Calu3 (cell line): ENCODE measurements around the gene CALN1. TPM values are rescaled to one million over a fixed set of nuclear protein-coding genes. Genes with fewer than 3 reads are reported as not detected.

Experiments used
- BruUV-seq: library from RNA; stranded (reverse); fragments of 400-500 nt; replicated peaks from 2 replicates; lab custom pipeline; 2021; lab: Mats Ljungman, UMichigan
- CTCF ChIA-PET: fragments of 300-600 bp; sonication (Branson Sonifier 250); formaldehyde crosslinking; loops from one replicate; lab custom pipeline; 2022; ENCODE audit warnings: antibody characterized with exemption; lab: Charles Lee
- DNase-seq: peaks from one replicate; pipeline ENCODE4 v3.0.0; 2022
- H3K27ac Mint-ChIP-seq: one replicate; pipeline ENCODE4 v1.8.0; 2022; ENCODE audit warnings: mixed read lengths; ENCODE audit not compliant: unreplicated experiment
- H3K27me3 Mint-ChIP-seq: one replicate; pipeline ENCODE4 v1.8.0; 2022; ENCODE audit warnings: mixed read lengths; ENCODE audit not compliant: unreplicated experiment
- H3K36me3 Mint-ChIP-seq: one replicate; pipeline ENCODE4 v1.8.0; 2022; ENCODE audit warnings: mild to moderate bottlenecking, moderate library complexity, mixed read lengths; ENCODE audit not compliant: insufficient read depth, unreplicated experiment
- H3K4me1 Mint-ChIP-seq: one replicate; pipeline ENCODE4 v1.8.0; 2022; ENCODE audit warnings: mild to moderate bottlenecking, low read depth, mixed read lengths; ENCODE audit not compliant: unreplicated experiment
- H3K4me3 Mint-ChIP-seq: one replicate; pipeline ENCODE4 v1.8.0; 2022; ENCODE audit warnings: mild to moderate bottlenecking, low read depth, moderate library complexity, mixed read lengths; ENCODE audit not compliant: unreplicated experiment
- H3K9me3 Mint-ChIP-seq: one replicate; pipeline ENCODE4 v1.8.0; 2022; ENCODE audit warnings: low read depth, mixed read lengths; ENCODE audit not compliant: unreplicated experiment
- intact Hi-C: fragments of 100-400 bp; cut with micrococcal nuclease; formaldehyde crosslinking; loops from one replicate; pipeline ENCODE4 v1.10.0; 2022; ENCODE audit not compliant: unreplicated experiment
- total RNA-seq: library from RNA; stranded (reverse); gene quantifications from 2 replicates; pipeline ENCODE4 v1.2.3, GENCODE V29; 2022
- TF ChIP-seq, protein P1 (sequence below): fragments of 200-600 bp; IDR thresholded peaks from one replicate; pipeline ENCODE4 v1.8.0; 2022; ENCODE audit warnings: antibody characterized with exemption; ENCODE audit not compliant: unreplicated experiment

CALN1 gene
- total RNA-seq, 1 experiment from 2014 or later = not detected

DNA sequence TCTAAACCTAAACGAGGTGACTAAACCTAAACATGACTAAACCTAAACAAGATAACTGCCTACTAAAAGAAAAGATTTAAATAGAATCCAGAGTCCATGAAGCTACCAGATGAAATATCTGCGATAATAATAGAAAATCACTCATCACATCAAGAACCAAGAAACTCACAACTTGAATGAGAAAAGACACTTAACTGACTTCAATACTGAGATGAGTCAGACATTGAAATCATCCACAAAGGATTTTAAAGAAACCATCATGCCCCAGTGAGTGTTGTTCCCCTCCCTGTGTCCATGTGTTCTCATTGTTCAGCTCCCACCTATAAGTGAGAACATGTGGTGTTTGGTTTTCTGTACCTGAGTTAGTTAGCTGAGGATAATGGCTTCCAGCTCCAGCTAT lies 416.0 kb downstream of the CALN1 start:
- TF ChIP-seq, protein P1, sequence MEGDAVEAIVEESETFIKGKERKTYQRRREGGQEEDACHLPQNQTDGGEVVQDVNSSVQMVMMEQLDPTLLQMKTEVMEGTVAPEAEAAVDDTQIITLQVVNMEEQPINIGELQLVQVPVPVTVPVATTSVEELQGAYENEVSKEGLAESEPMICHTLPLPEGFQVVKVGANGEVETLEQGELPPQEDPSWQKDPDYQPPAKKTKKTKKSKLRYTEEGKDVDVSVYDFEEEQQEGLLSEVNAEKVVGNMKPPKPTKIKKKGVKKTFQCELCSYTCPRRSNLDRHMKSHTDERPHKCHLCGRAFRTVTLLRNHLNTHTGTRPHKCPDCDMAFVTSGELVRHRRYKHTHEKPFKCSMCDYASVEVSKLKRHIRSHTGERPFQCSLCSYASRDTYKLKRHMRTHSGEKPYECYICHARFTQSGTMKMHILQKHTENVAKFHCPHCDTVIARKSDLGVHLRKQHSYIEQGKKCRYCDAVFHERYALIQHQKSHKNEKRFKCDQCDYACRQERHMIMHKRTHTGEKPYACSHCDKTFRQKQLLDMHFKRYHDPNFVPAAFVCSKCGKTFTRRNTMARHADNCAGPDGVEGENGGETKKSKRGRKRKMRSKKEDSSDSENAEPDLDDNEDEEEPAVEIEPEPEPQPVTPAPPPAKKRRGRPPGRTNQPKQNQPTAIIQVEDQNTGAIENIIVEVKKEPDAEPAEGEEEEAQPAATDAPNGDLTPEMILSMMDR = no peak
- H3K27me3 Mint-ChIP-seq = no peaks in the 10 kb centered on the region
- H3K9me3 Mint-ChIP-seq = peaks cover 7% of the 10 kb centered on the region
- no peak overlapping the region for H3K4me3 Mint-ChIP-seq
- intact Hi-C loops = no loop called here
- CTCF ChIA-PET = no interaction called here
- no peaks in the 10 kb centered on the region for H3K4me1 Mint-ChIP-seq
- BruUV-seq = no TSS peak
- no peaks in the 10 kb centered on the region for H3K36me3 Mint-ChIP-seq
- no peak overlapping the region for H3K27ac Mint-ChIP-seq
- DNase-seq = no peak

DNA sequence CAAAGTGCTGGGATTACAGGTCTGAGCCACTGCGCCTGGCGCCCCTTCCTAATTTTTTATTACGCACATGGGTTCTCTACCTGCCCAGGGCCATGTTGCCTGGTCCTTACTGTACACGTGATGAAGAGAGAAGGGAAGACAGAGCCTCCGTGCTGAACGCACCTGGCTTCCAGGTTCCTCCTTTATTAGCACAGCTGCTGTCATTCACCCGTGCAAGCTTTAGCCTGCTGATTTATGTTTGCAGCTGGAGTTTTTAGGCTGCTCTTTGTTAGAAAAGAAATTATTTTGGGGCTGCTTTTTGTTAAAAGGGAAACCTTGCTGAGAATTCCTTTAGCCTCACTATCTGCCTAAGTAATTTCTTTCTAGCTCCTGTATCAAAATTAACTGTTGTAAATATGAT lies 417.0 kb downstream of the CALN1 start:
- Mint-ChIP-seq H3K27me3 (no peaks in the 10 kb centered on the region), H3K4me3 (no peak overlapping the region), H3K9me3 (peaks cover 10% of the 10 kb centered on the region), H3K36me3 (no peaks in the 10 kb centered on the region), H3K4me1 (no peaks in the 10 kb centered on the region), H3K27ac (no peak overlapping the region)
- no TSS peak for BruUV-seq
- TF ChIP-seq, protein P1 = no peak
- CTCF ChIA-PET = no interaction called here
- no peak for DNase-seq
- intact Hi-C loops = no loop called here

DNA sequence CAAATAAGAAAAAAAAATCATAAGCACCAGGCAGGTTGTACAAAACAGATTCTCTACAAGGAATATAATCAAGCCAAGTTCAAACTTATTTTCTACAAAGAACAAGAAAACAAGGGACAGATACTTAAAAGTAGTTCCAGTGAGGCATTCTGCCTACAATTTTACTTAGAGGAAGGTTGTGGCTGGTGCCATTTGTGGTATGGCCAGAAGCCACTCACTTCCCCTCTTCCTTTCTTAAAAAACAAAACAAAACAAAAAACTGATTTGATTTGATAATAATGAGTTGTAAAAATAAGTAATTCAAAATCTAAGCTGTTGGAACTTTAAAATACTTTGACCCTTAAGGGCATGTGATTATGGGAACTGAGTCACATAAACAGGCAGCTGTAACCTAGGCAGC lies 420.6 kb downstream of the CALN1 start:
- no TSS peak for BruUV-seq
- intact Hi-C loops = no loop called here
- no peaks in the 10 kb centered on the region for H3K4me1 Mint-ChIP-seq
- TF ChIP-seq, protein P1 = no peak
- CTCF ChIA-PET = no interaction called here
- peaks cover 15% of the 10 kb centered on the region for H3K9me3 Mint-ChIP-seq
- no peak overlapping the region for H3K27ac Mint-ChIP-seq
- no peak for DNase-seq
- H3K36me3 Mint-ChIP-seq = no peaks in the 10 kb centered on the region
- no peak overlapping the region for H3K4me3 Mint-ChIP-seq
- H3K27me3 Mint-ChIP-seq = no peaks in the 10 kb centered on the region

DNA sequence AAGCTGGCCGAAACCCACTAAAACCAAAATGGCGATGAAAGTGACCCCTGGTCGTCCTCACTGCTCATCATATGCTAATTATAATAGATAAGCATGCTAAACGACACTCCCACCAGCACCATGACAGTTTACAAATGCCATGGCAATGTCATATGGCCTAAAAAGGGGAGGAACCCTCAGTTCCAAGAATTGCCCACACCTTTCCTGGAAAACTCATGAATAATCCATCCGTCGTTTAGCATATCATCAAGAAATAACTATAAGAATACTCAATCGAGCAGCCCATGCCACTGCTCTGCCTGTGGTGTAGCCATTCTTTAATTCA lies 422.0 kb downstream of the CALN1 start:
- intact Hi-C loops = no loop called here
- H3K36me3 Mint-ChIP-seq = no peaks in the 10 kb centered on the region
- peaks cover 15% of the 10 kb centered on the region for H3K9me3 Mint-ChIP-seq
- H3K27me3 Mint-ChIP-seq = no peaks in the 10 kb centered on the region
- H3K27ac Mint-ChIP-seq = no peak overlapping the region
- no TSS peak for BruUV-seq
- DNase-seq = no peak
- no peak overlapping the region for H3K4me3 Mint-ChIP-seq
- H3K4me1 Mint-ChIP-seq = no peaks in the 10 kb centered on the region
- TF ChIP-seq, protein P1 = no peak
- CTCF ChIA-PET = no interaction called here
